CD14-positive monocyte (primary cell): ENCODE data around the gene CD44. TPM values are rescaled to one million over a fixed set of nuclear protein-coding genes. Genes with fewer than 3 reads are reported as not detected.

Experiments used
- DNase-seq, 3 donors: peaks; one replicate each; pipeline ENCODE4 v3.0.0-alpha.2; 2011 to 2022
- H2AFZ ChIP-seq: 2 replicates; pipeline ENCODE4 v1.6.0; 2012; ENCODE audit warnings: mild to moderate bottlenecking, low read depth, low read length, inconsistent platforms; ENCODE audit not compliant: insufficient read depth, poor library complexity, severe bottlenecking
- H3K27ac ChIP-seq, 2 donors: 1 replicate in 1 of 2; 2 replicates in 1 of 2; pipeline ENCODE4 v1.5.1; 2012 to 2013; ENCODE audit warnings: low read length in 2 of 2, control low read depth in 1 of 2, inconsistent platforms in 1 of 2, low read depth in 1 of 2, mild to moderate bottlenecking in 1 of 2
- H3K27me3 ChIP-seq, 2 donors: one replicate each; pipeline versions ENCODE4 v1.6.0 to v1.6.1; 2011 to 2013; ENCODE audit warnings: low read length in 2 of 2; ENCODE audit not compliant: control insufficient read depth in 2 of 2, insufficient read depth in 2 of 2
- H3K36me3 ChIP-seq, 2 donors: replicated peaks in 1 of 2; 1 replicate in 1 of 2; 2 replicates in 1 of 2; pipeline versions ENCODE4 v1.5.1 to v1.6.1; 2012 to 2013; ENCODE audit warnings: low read length in 2 of 2, control low read depth in 1 of 2, inconsistent platforms in 1 of 2, mild to moderate bottlenecking in 1 of 2; ENCODE audit not compliant: insufficient read depth in 2 of 2, control insufficient read depth in 1 of 2
- H3K4me1 ChIP-seq, 2 donors: 1 replicate in 1 of 2; 2 replicates in 1 of 2; pipeline versions ENCODE4 v1.5.1 to v1.6.1; 2012 to 2013; ENCODE audit warnings: low read length in 2 of 2, control low read depth in 1 of 2, inconsistent platforms in 1 of 2, mild to moderate bottlenecking in 1 of 2, moderate library complexity in 1 of 2; ENCODE audit not compliant: insufficient read depth in 2 of 2, control insufficient read depth in 1 of 2
- H3K4me2 ChIP-seq: replicated peaks from 2 replicates; pipeline ENCODE3; 2012; ENCODE audit warnings: low read length, moderate library complexity, mild to moderate bottlenecking; ENCODE audit not compliant: poor library complexity, severe bottlenecking; ENCODE audit errors: extremely low read depth
- H3K4me3 ChIP-seq, 3 experiments: fragments of 200-600 bp in 1 of 3; sonication (generic) in 1 of 3; replicated peaks in 1 of 3; 1 replicate in 2 of 3; 2 replicates in 1 of 3; pipeline ENCODE4 v1.5.1; 2011 to 2013; ENCODE audit warnings: low read length in 3 of 3, mild to moderate bottlenecking in 3 of 3, control low read depth in 2 of 3, low read depth in 2 of 3, inconsistent platforms in 1 of 3, moderate library complexity in 1 of 3
- H3K79me2 ChIP-seq: 2 replicates; pipeline ENCODE4 v1.6.0; 2012; ENCODE audit warnings: mild to moderate bottlenecking, control low read depth, inconsistent platforms, low read length, moderate library complexity; ENCODE audit not compliant: insufficient read depth
- H3K9ac ChIP-seq: 2 replicates; pipeline ENCODE4 v1.6.0; 2017; ENCODE audit warnings: low read length, mild to moderate bottlenecking; ENCODE audit not compliant: insufficient read depth, poor library complexity, severe bottlenecking
- H3K9me3 ChIP-seq, 2 donors: replicated peaks in 1 of 2; 1 replicate in 1 of 2; 2 replicates in 1 of 2; pipeline versions ENCODE4 v1.5.1 to v1.6.1; 2012 to 2013; ENCODE audit warnings: low read length in 2 of 2, control low read depth in 1 of 2; ENCODE audit not compliant: control insufficient read depth in 1 of 2, insufficient read depth in 1 of 2
- H4K20me1 ChIP-seq: 2 replicates; pipeline ENCODE4 v1.6.0; 2012; ENCODE audit warnings: mild to moderate bottlenecking, low read length, control low read depth, moderate library complexity; ENCODE audit not compliant: insufficient read depth
- H3K27ac Mint-ChIP-seq, 7 donors: one replicate each; pipeline ENCODE4 v1.8.0; 2020; ENCODE audit warnings: mild to moderate bottlenecking in 7 of 7, mixed read lengths in 7 of 7, moderate library complexity in 6 of 7, inconsistent platforms in 2 of 7
- H3K27me3 Mint-ChIP-seq, 3 donors: one replicate each; pipeline ENCODE4 v1.8.0; 2021 to 2022; ENCODE audit warnings: low read depth in 3 of 3, mild to moderate bottlenecking in 3 of 3, mixed read lengths in 3 of 3, moderate library complexity in 3 of 3, inconsistent platforms in 1 of 3
- H3K36me3 Mint-ChIP-seq, 2 donors: one replicate each; pipeline ENCODE4 v1.8.0; 2020; ENCODE audit warnings: mixed read lengths in 2 of 2, inconsistent platforms in 1 of 2, mild to moderate bottlenecking in 1 of 2
- H3K4me1 Mint-ChIP-seq: one replicate; pipeline ENCODE4 v1.8.0; 2020; ENCODE audit warnings: mild to moderate bottlenecking, mixed read lengths
- H3K4me3 Mint-ChIP-seq, 2 donors: one replicate each; pipeline ENCODE4 v1.8.0; 2020; ENCODE audit warnings: mild to moderate bottlenecking in 2 of 2, mixed read lengths in 2 of 2, moderate library complexity in 1 of 2
- H3K9me3 Mint-ChIP-seq, 7 donors: one replicate each; pipeline ENCODE4 v1.8.0; 2020 to 2022; ENCODE audit warnings: mixed read lengths in 7 of 7, mild to moderate bottlenecking in 6 of 7, moderate library complexity in 6 of 7, inconsistent platforms in 2 of 7
- CTCF ChIP-seq: fragments of 200-600 bp; IDR thresholded peaks from one replicate; pipeline ENCODE4 v1.8.0; 2022; ENCODE audit warnings: antibody characterized with exemption, mild to moderate bottlenecking
- WGBS: methylation state at CpG from one replicate; pipeline ENCODE4 v1.1.5; 2013; ENCODE audit warnings: missing lambda C conversion rate; ENCODE audit not compliant: insufficient coverage; 5-methylcytosine and 5-hydroxymethylcytosine counted together
- intact Hi-C, 2 donors: fragments of 100-400 bp; cut with micrococcal nuclease; formaldehyde crosslinking; loops; one replicate each; pipeline versions ENCODE4 v1.15.0 to v1.15.1; 2023
- polyA plus RNA-seq, 3 donors: library from polyadenylated mRNA; depleted of rRNA in 1 of 3; unstranded in 2 of 3; stranded (reverse) in 1 of 3; fragments of 300-500 nt in 2 of 3; fragments of >200 nt in 1 of 3; fragmentation: Illumina TruSeq in 2 of 3; gene quantifications; 1 replicate in 2 of 3; 2 replicates in 1 of 3; pipeline ENCODE4 v1.2.3, GENCODE V29; 2012 to 2021

Gene CD44
- polyA plus RNA-seq, 3 donors, result 415 to 866 (median 531) TPM

- peak overlapping the region; percentile 97 to 99 (median 98) for H3K27ac Mint-ChIP-seq
- H3K9me3 Mint-ChIP-seq, result peaks cover 0 to 6% (median 0%) of the 10 kb centered on the region in 7 donors
- H4K20me1 ChIP-seq, result no peaks in the 10 kb centered on the region
- WGBS, result no CpG with 5 or more reads among the region's 3 CpGs
- no peaks in the 10 kb centered on the region for H3K27me3 Mint-ChIP-seq
- peaks cover 33 to 62% of the 10 kb centered on the region in 2 donors for H3K36me3 ChIP-seq
- peaks cover 48 to 60% of the 10 kb centered on the region in 2 donors for H3K4me1 ChIP-seq
- no peak overlapping the region for H3K9ac ChIP-seq
- H3K27me3 ChIP-seq, result no peaks in the 10 kb centered on the region
- H3K4me1 Mint-ChIP-seq, result peaks cover 57% of the 10 kb centered on the region
- peak overlapping the region; percentile 23 to 97 for H3K27ac ChIP-seq
- peak overlapping the region in 1 of 3 experiments; percentile 18 for H3K4me3 ChIP-seq
- peaks cover 33% of the 10 kb centered on the region for H3K79me2 ChIP-seq
- no peak for TF ChIP-seq CTCF
- no peak overlapping the region for H2AFZ ChIP-seq
- intact Hi-C loops, result loop anchor here (5.0 to 10.0 kb wide), 5 partner anchors 46 to 206 kb away; no protein-coding TSS in a partner anchor
- peak; percentile 42 to 77 (median 56) for DNase-seq
- H3K9me3 ChIP-seq, result no peaks in the 10 kb centered on the region
- no peak overlapping the region for H3K4me3 Mint-ChIP-seq
- no peak overlapping the region for H3K4me2 ChIP-seq
- peaks cover 72 to 80% of the 10 kb centered on the region in 2 donors for H3K36me3 Mint-ChIP-seq
Observed at GRCh38 chr11:35210876-35211546, 72.0 kb downstream of the CD44 start.

- Histone ChIP-seq H4K20me1 (no peaks in the 10 kb centered on the region), H3K9me3 (no peaks in the 10 kb centered on the region), H3K27me3 (no peaks in the 10 kb centered on the region), H3K4me2 (peak overlapping the region; percentile 46), H3K4me1 (peaks cover 55 to 69% of the 10 kb centered on the region in 2 donors), H3K27ac (peak overlapping the region; percentile 92 to 97), H3K79me2 (peaks cover 39% of the 10 kb centered on the region), H3K4me3 (peak overlapping the region in 1 of 3 experiments; percentile 37), H3K36me3 (peaks cover 35 to 62% of the 10 kb centered on the region in 2 donors), H3K9ac (peak overlapping the region; percentile 76), H2AFZ (no peak overlapping the region)
- H3K36me3 Mint-ChIP-seq, result peaks cover 72 to 80% of the 10 kb centered on the region in 2 donors
- DNase-seq, result peak; percentile 82 to 94 (median 86)
- TF ChIP-seq CTCF, result no peak
- H3K4me1 Mint-ChIP-seq, result peaks cover 66% of the 10 kb centered on the region
- intact Hi-C loops, result loop anchor here (5.0 to 10.0 kb wide), 5 partner anchors 47 to 207 kb away; no protein-coding TSS in a partner anchor
- H3K9me3 Mint-ChIP-seq, result peaks cover 0 to 6% (median 0%) of the 10 kb centered on the region in 7 donors
- no CpG with 5 or more reads among the region's 3 CpGs for WGBS
- H3K27ac Mint-ChIP-seq, result peak overlapping the region; percentile 97 to 99 (median 98)
- peak overlapping the region in 1 of 2 donors; percentile 32 for H3K4me3 Mint-ChIP-seq
- no peaks in the 10 kb centered on the region for H3K27me3 Mint-ChIP-seq
Observed at GRCh38 chr11:35211952-35212351, 73.0 kb downstream of the CD44 start.
